GM12873 (cell line): ENCODE data around the gene ARID1B.

Experiments used
- CTCF ChIP-seq: IDR thresholded peaks from 2 replicates; pipeline ENCODE4 v1.5.1; 2012; ENCODE audit warnings: low read depth, mild to moderate bottlenecking, moderate library complexity, low read length, control low read depth; ENCODE audit not compliant: insufficient read depth; ENCODE audit errors: missing control alignments

The ARID1B gene

DNA sequence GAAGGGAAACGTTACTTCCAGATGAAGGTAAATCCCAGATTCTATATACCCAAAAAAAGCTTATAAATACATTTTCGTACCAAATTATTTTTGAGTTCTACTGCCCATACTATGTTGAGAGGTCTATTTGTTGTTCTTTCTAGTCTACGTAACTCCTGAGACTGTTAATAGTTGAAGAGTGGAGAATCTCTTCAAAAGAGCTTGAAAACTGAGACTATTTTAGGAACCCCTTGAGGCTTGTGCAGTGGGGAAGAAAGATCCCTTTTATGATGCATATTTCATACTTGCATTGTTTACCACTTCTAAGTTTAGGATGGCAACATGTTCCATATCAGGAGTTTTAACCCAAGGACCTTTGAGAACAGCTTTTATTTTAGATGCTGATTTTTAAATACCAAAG, 301.1 kb downstream of the ARID1B start:
- TF ChIP-seq CTCF, result no peak

- no peak for TF ChIP-seq CTCF
These were observed 302.1 kb downstream of the ARID1B start for GRCh38 chr6:157079277-157079676.

- TF ChIP-seq CTCF, result no peak
These were observed 302.6 kb downstream of the ARID1B start for GRCh38 chr6:157079771-157080170.

DNA sequence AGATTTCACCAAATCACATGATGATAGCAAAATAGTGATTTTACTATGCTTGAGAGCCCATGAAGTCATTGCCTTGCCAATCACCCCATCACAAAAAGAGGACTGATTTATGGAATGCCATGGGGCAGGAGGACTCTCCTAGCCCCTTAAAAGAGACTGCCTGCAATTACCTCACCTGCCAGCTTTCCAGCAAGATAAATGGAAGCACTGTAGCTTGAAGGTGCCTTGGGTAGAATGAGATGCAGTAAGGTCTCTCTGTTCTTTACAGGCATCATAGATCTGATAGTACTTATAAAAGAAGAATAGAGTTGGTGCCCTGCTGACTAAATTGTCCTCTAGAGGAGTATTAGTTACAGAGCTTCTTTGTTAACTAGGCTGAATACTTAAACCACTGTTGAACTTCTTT, 303.8 kb downstream of the ARID1B start:
- no peak for TF ChIP-seq CTCF

DNA sequence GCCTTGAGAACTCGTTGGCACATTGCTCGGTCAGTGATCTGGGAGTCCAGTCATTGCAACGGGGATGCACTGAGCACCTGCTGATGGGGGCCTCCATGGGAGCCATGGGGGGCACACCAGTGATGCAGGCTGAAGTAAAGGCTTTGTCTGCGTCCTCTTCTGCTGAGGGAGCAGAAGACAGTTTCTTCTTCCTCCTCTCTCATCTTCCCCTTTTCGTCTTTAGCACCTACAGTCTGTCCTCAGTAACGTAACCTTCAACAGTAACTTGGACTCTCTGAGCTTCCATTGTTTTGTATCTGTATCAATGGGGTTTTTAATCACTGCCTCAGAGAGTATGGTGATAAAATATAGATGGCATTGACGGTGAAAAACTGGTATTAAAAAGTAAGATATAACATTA, 306.2 kb downstream of the ARID1B start:
- no peak for TF ChIP-seq CTCF

DNA sequence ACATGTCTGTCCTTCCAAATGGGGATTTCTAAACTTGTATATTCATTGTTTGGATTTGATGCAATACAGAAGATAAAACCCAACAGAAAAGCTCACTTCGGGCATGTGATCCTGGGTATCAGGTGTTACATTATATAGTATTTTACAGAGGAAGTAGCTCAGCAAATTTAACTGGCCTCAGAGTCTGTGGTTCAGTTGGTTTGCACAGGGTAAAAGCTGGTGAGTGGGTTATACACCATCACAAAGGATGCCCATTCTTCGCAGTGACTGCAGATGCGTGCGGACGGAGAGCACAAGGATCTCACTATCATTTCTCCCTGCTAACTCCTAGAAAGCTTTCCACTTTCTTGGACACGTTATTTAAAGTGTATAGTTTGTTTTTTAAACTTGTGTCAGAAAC, 309.5 kb downstream of the ARID1B start:
- TF ChIP-seq CTCF, result no peak

GRCh38 chr6:157087974-157088373, 310.8 kb downstream of the ARID1B start:
- no peak for TF ChIP-seq CTCF

DNA sequence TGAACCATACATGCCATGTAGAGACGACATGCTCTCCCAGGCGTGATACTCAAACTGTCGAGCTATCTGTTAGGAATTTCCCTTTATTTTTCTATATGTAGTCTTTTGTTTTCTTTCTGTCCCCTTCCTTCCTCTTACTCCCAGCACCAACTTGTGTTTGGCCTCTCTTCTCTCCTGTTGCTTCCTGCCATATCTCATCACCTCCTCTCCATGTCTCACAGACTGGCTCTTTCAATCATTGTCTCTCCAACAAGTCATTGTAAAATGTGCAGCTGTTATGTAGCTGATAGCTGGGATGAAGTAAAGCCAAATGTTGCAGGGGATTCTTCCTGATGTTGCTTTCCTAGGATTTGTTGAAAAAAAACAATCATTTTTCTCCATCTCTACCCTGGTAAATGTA, 311.7 kb downstream of the ARID1B start:
- TF ChIP-seq CTCF, result no peak
